Progenitor cell of endocrine pancreas (in vitro differentiated cells): Measurements from ENCODE around the gene DNAJC18. TPM values are rescaled to one million over a fixed set of nuclear protein-coding genes. Genes with fewer than 3 reads are reported as not detected.

Experiments
- DNase-seq: peaks from one replicate; pipeline ENCODE4 v3.0.0; 2021; ENCODE audit warnings: low spot score; ENCODE audit not compliant: unreplicated experiment
- H3K27ac Mint-ChIP-seq: 2 replicates; pipeline ENCODE4 v1.8.0; 2021; ENCODE audit warnings: mild to moderate bottlenecking, moderate library complexity, mixed read lengths
- H3K27me3 Mint-ChIP-seq: 2 replicates; pipeline ENCODE4 v1.8.0; 2021; ENCODE audit warnings: mixed read lengths
- H3K36me3 Mint-ChIP-seq: 2 replicates; pipeline ENCODE4 v1.8.0; 2022; ENCODE audit warnings: mixed read lengths; ENCODE audit not compliant: insufficient read depth
- H3K4me1 Mint-ChIP-seq: 2 replicates; pipeline ENCODE4 v1.8.0; 2021; ENCODE audit warnings: low read depth, mixed read lengths
- H3K4me3 Mint-ChIP-seq: 2 replicates; pipeline ENCODE4 v1.8.0; 2021; ENCODE audit warnings: low read depth, mild to moderate bottlenecking, moderate library complexity, mixed read lengths
- H3K9me3 Mint-ChIP-seq: 2 replicates; pipeline ENCODE4 v1.8.0; 2021; ENCODE audit warnings: low read depth, mixed read lengths
- CTCF ChIP-seq: fragments of 200-600 bp; sonication (generic); IDR thresholded peaks from one replicate; pipeline ENCODE4 v1.5.0; 2021; ENCODE audit warnings: antibody characterized with exemption, mild to moderate bottlenecking; ENCODE audit not compliant: unreplicated experiment
- total RNA-seq: library from RNA; stranded (reverse); gene quantifications from 2 replicates; pipeline ENCODE4 v1.2.1, GENCODE V29; 2021

Gene DNAJC18
- total RNA-seq, 1 donor from 2014 or later: 23.3 TPM

GRCh38 chr5:139363937-139364336 is 75.4 kb downstream of the DNAJC18 start:
- H3K27ac Mint-ChIP-seq: no peak overlapping the region
- no peaks in the 10 kb centered on the region for H3K27me3 Mint-ChIP-seq
- H3K4me3 Mint-ChIP-seq: no peak overlapping the region
- H3K9me3 Mint-ChIP-seq: no peaks in the 10 kb centered on the region
- no peak for TF ChIP-seq CTCF
- peaks cover 24% of the 10 kb centered on the region for H3K36me3 Mint-ChIP-seq
- no peaks in the 10 kb centered on the region for H3K4me1 Mint-ChIP-seq
- no peak for DNase-seq

- no peak for DNase-seq
- H3K36me3 Mint-ChIP-seq: peaks cover 30% of the 10 kb centered on the region
Observed at GRCh38 chr5:139361835-139362429, 77.4 kb downstream of the DNAJC18 start.

GRCh38 chr5:139360384-139360783 is 78.9 kb downstream of the DNAJC18 start:
- Mint-ChIP-seq H3K9me3 (no peaks in the 10 kb centered on the region), H3K36me3 (peaks cover 29% of the 10 kb centered on the region), H3K4me1 (peaks cover 5% of the 10 kb centered on the region), H3K27me3 (no peaks in the 10 kb centered on the region), H3K27ac (no peak overlapping the region), H3K4me3 (no peak overlapping the region)
- no peak for TF ChIP-seq CTCF
- DNase-seq: no peak

More at GRCh38 chr5:139361835-139362429, 77.4 kb downstream of the DNAJC18 start:
- H3K27ac Mint-ChIP-seq: no peak overlapping the region
- no peak overlapping the region for H3K4me3 Mint-ChIP-seq
- H3K9me3 Mint-ChIP-seq: no peaks in the 10 kb centered on the region
- peaks cover 5% of the 10 kb centered on the region for H3K4me1 Mint-ChIP-seq
- no peaks in the 10 kb centered on the region for H3K27me3 Mint-ChIP-seq
- TF ChIP-seq CTCF: no peak

Other genes with a start within 250 kb of the DNAJC18 start
- 26.0 and 26.7 TPM in 2 replicates for gene SIL1, start 241.2 kb downstream of the DNAJC18 start, total RNA-seq
- gene MATR3, start 145.8 kb downstream of the DNAJC18 start, total RNA-seq: 324 and 336 TPM in 2 replicates
- 92.3 and 97.4 TPM in 2 replicates for gene PAIP2, start 97.7 kb downstream of the DNAJC18 start, total RNA-seq
- gene SLC23A1, start 56.2 kb downstream of the DNAJC18 start, total RNA-seq: 0.20 and 0.48 TPM in 2 replicates
- gene MZB1, start 49.6 kb downstream of the DNAJC18 start, total RNA-seq: 0.24 and 0.80 TPM in 2 replicates
- gene PROB1, start 44.4 kb downstream of the DNAJC18 start, total RNA-seq: 2.0 and 2.2 TPM in 2 replicates
- gene SPATA24, start 35.4 kb downstream of the DNAJC18 start, total RNA-seq: 13.9 and 14.0 TPM in 2 replicates
- not detected in 2 replicates for gene ECSCR, start 23.2 kb upstream of the DNAJC18 start, total RNA-seq
- not detected in 2 replicates for gene SMIM33, start 31.5 kb upstream of the DNAJC18 start, total RNA-seq
- gene STING1, start 43.2 kb upstream of the DNAJC18 start, total RNA-seq: 0.53 TPM in 1 of 2 replicates, not detected in the other
- 147 and 155 TPM in 2 replicates for gene UBE2D2, start 121.8 kb upstream of the DNAJC18 start, total RNA-seq
- gene CXXC5, start 208.8 kb upstream of the DNAJC18 start, total RNA-seq: 79.1 and 88.2 TPM in 2 replicates